GM23338 (cell line): ENCODE measurements around the gene HOXA3. TPM values are rescaled to one million over a fixed set of nuclear protein-coding genes. Genes with fewer than 3 reads are reported as not detected.

Experiments used
- ATAC-seq: fragments of 200-7000 bp; cut with Tn5 transposase; 3 replicates; pipeline ENCODE4 v1.9.1; 2020
- DNase-seq: peaks from one replicate; pipeline ENCODE4 v3.0.0-alpha.2; 2015; ENCODE audit warnings: low spot score
- H2AFZ ChIP-seq: fragments of 200-600 bp; sonication (generic); 2 replicates; pipeline ENCODE4 v1.8.0; 2016; ENCODE audit warnings: antibody characterized with exemption, mild to moderate bottlenecking, moderate library complexity
- H3F3A ChIP-seq: fragments of 200-600 bp; sonication (generic); replicated peaks from 2 replicates; pipeline ENCODE4 v1.8.0; 2017; ENCODE audit warnings: antibody characterized with exemption, mixed run types, low read depth
- H3K27ac ChIP-seq: fragments of 200-600 bp; sonication (generic); 2 replicates; pipeline ENCODE4 v1.6.1; 2016; ENCODE audit warnings: low read depth
- H3K27me3 ChIP-seq: fragments of 200-600 bp; sonication (generic); 2 replicates; pipeline ENCODE4 v1.8.0; 2016; ENCODE audit warnings: mild to moderate bottlenecking, mixed run types, moderate library complexity; ENCODE audit not compliant: insufficient read depth
- H3K36me3 ChIP-seq: fragments of 200-600 bp; sonication (generic); 2 replicates; pipeline ENCODE4 v1.8.0; 2016; ENCODE audit warnings: mild to moderate bottlenecking; ENCODE audit not compliant: insufficient read depth
- H3K4me1 ChIP-seq: fragments of 200-600 bp; sonication (generic); 2 replicates; pipeline ENCODE4 v1.8.0; 2016; ENCODE audit warnings: mild to moderate bottlenecking, moderate library complexity; ENCODE audit not compliant: insufficient read depth
- H3K4me2 ChIP-seq: fragments of 200-600 bp; sonication (generic); 2 replicates; pipeline ENCODE4 v1.7.1; 2017; ENCODE audit warnings: mixed run types
- H3K4me3 ChIP-seq: fragments of 200-600 bp; sonication (generic); 2 replicates; pipeline ENCODE4 v1.6.1; 2016; ENCODE audit warnings: mixed run types
- H3K79me2 ChIP-seq: fragments of 200-600 bp; sonication (generic); replicated peaks from 2 replicates; pipeline ENCODE4 v1.8.0; 2017; ENCODE audit warnings: mild to moderate bottlenecking; ENCODE audit not compliant: insufficient read depth
- H3K9me2 ChIP-seq: fragments of 200-600 bp; sonication (generic); 2 replicates; pipeline ENCODE4 v1.8.0; 2017; ENCODE audit not compliant: insufficient read depth
- H4K20me1 ChIP-seq: fragments of 200-600 bp; sonication (generic); replicated peaks from 2 replicates; pipeline ENCODE4 v1.8.0; 2017; ENCODE audit warnings: mild to moderate bottlenecking; ENCODE audit not compliant: insufficient read depth
- H3K27ac Mint-ChIP-seq: 2 replicates; pipeline ENCODE4 v1.8.0; 2020; ENCODE audit warnings: inconsistent platforms, mild to moderate bottlenecking, moderate library complexity, mixed read lengths
- H3K27me3 Mint-ChIP-seq: 3 replicates; pipeline ENCODE4 v1.8.0; 2022; ENCODE audit warnings: low read depth, mild to moderate bottlenecking, moderate library complexity, mixed read lengths, inconsistent platforms; ENCODE audit not compliant: insufficient read depth, poor library complexity
- H3K36me3 Mint-ChIP-seq: 3 replicates; pipeline ENCODE4 v1.8.0; 2021; ENCODE audit warnings: low read depth, mild to moderate bottlenecking, inconsistent platforms, moderate library complexity, mixed read lengths
- H3K4me1 Mint-ChIP-seq: 3 replicates; pipeline ENCODE4 v1.8.0; 2020; ENCODE audit warnings: mild to moderate bottlenecking, inconsistent platforms, mixed read lengths
- H3K4me3 Mint-ChIP-seq: 3 replicates; pipeline ENCODE4 v1.8.0; 2021; ENCODE audit warnings: moderate library complexity, mild to moderate bottlenecking, inconsistent platforms, mixed read lengths
- H3K9me3 Mint-ChIP-seq: 3 replicates; pipeline ENCODE4 v1.8.0; 2020; ENCODE audit warnings: moderate library complexity, mild to moderate bottlenecking, inconsistent platforms, mixed read lengths
- EZH2 ChIP-seq: fragments of 200-600 bp; sonication (generic); IDR thresholded peaks from one replicate; pipeline ENCODE4 v1.8.0; 2017; ENCODE audit warnings: antibody characterized with exemption, mild to moderate bottlenecking, low read depth; ENCODE audit not compliant: unreplicated experiment
- POLR2AphosphoS5 ChIP-seq: IDR thresholded peaks from 2 replicates; pipeline ENCODE4 v1.6.1; 2016; ENCODE audit warnings: antibody characterized with exemption, low read depth
- ZNF462 ChIP-seq: fragments of 250-450 bp; sonication (Bioruptor Pico); IDR thresholded peaks from 2 replicates; pipeline ENCODE4 v1.5.0; 2020; ENCODE audit warnings: mild to moderate bottlenecking, moderate library complexity
- polyA plus RNA-seq: library from polyadenylated mRNA; unstranded; fragments of >200 nt; fragmentation: Nextera tagmentation; extraction: Ambion mirVana; gene quantifications from 2 replicates; pipeline ENCODE4 v1.2.1, GENCODE V29; 2016
- total RNA-seq: library from RNA; depleted of rRNA; stranded (reverse); fragments of >200 nt; shearing (Covaris generic); gene quantifications from 2 replicates; pipeline ENCODE4 v1.2.3, GENCODE V29; 2014

The HOXA3 gene
- total and polyA plus RNA-seq, 2 experiments from 2014 or later, result not detected

- Histone ChIP-seq H3K27me3 (peaks cover 100% of the 10 kb centered on the region), H3K4me2 (no peak overlapping the region), H3K4me1 (peaks cover 15% of the 10 kb centered on the region; the same call in 1 of the 2 replicates), H3K79me2 (no peaks in the 10 kb centered on the region), H3K36me3 (no peaks in the 10 kb centered on the region), H3K27ac (no peak overlapping the region), H2AFZ (no peak overlapping the region), H4K20me1 (peaks cover 67% of the 10 kb centered on the region), H3K9me2 (no peaks in the 10 kb centered on the region), H3F3A (peaks cover 49% of the 10 kb centered on the region), H3K4me3 (no peak overlapping the region)
- ATAC-seq (no peak), DNase-seq (no peak)
- H3K27ac Mint-ChIP-seq, result no peak overlapping the region
- H3K9me3 Mint-ChIP-seq, result no peaks in the 10 kb centered on the region; the same call in 2 of the 3 replicates
- H3K27me3 Mint-ChIP-seq, result peaks cover 96% of the 10 kb centered on the region
- H3K36me3 Mint-ChIP-seq, result no peaks in the 10 kb centered on the region
- peaks cover 5% of the 10 kb centered on the region; the same call in 2 of the 3 replicates for H3K4me1 Mint-ChIP-seq
- peak; percentile 36 for TF ChIP-seq EZH2
- no peak for TF ChIP-seq POLR2AphosphoS5
- H3K4me3 Mint-ChIP-seq, result no peak overlapping the region
Measured at GRCh38 chr7:27134392-27134791, 18.0 kb downstream of the HOXA3 start.

GRCh38 chr7:27133409-27134231 lies 18.8 kb downstream of the HOXA3 start:
- H3K9me3 Mint-ChIP-seq, result no peaks in the 10 kb centered on the region; the same call in 2 of the 3 replicates
- H3K79me2 ChIP-seq, result no peaks in the 10 kb centered on the region
- no peaks in the 10 kb centered on the region for H3K36me3 Mint-ChIP-seq
- no peak for ATAC-seq
- no peaks in the 10 kb centered on the region for H3K9me2 ChIP-seq
- H3K4me3 Mint-ChIP-seq, result no peak overlapping the region
- TF ChIP-seq EZH2 (peak; percentile 85), ZNF462 (CRISPR knock-in tag) (no peak)
- DNase-seq, result no peak
- no peak overlapping the region for H3K27ac ChIP-seq
- peaks cover 100% of the 10 kb centered on the region for H3K27me3 ChIP-seq
- H3K27ac Mint-ChIP-seq, result no peak overlapping the region
- peaks cover 8% of the 10 kb centered on the region; the same call in 1 of the 2 replicates for H3K4me1 ChIP-seq
- no peak overlapping the region for H2AFZ ChIP-seq
- no peak overlapping the region for H3K4me3 ChIP-seq
- peaks cover 61% of the 10 kb centered on the region for H4K20me1 ChIP-seq
- H3K4me1 Mint-ChIP-seq, result peaks cover 1% of the 10 kb centered on the region; the same call in 1 of the 3 replicates
- H3F3A ChIP-seq, result peaks cover 45% of the 10 kb centered on the region
- H3K36me3 ChIP-seq, result no peaks in the 10 kb centered on the region
- no peak overlapping the region for H3K4me2 ChIP-seq
- peaks cover 96% of the 10 kb centered on the region for H3K27me3 Mint-ChIP-seq
